OCI-LY3 (cell line): ENCODE data around the gene CDK5R2.

ENCODE experiments used
- EZH2phosphoT487 ChIP-seq: fragments of 200-600 bp; shearing (Covaris generic); IDR thresholded peaks from 2 replicates; pipeline ENCODE4 v1.6.1; 2018; ENCODE audit warnings: antibody characterized with exemption, mixed run types, low read depth
- TF ChIP-seq, protein P1 (sequence below): fragments of 200-600, 300-600 bp; sonication (generic); IDR thresholded peaks from 2 replicates; pipeline ENCODE4 v1.5.1; 2014; ENCODE audit warnings: antibody characterized with exemption, low read length, low read depth

- TF ChIP-seq, protein P1, sequence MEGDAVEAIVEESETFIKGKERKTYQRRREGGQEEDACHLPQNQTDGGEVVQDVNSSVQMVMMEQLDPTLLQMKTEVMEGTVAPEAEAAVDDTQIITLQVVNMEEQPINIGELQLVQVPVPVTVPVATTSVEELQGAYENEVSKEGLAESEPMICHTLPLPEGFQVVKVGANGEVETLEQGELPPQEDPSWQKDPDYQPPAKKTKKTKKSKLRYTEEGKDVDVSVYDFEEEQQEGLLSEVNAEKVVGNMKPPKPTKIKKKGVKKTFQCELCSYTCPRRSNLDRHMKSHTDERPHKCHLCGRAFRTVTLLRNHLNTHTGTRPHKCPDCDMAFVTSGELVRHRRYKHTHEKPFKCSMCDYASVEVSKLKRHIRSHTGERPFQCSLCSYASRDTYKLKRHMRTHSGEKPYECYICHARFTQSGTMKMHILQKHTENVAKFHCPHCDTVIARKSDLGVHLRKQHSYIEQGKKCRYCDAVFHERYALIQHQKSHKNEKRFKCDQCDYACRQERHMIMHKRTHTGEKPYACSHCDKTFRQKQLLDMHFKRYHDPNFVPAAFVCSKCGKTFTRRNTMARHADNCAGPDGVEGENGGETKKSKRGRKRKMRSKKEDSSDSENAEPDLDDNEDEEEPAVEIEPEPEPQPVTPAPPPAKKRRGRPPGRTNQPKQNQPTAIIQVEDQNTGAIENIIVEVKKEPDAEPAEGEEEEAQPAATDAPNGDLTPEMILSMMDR: no peak
- no peak for TF ChIP-seq EZH2phosphoT487
These were observed 2.4 kb downstream of the CDK5R2 start for GRCh38 chr2:218961651-218962570.
